ENCODE data around the gene PDIA5. TPM values are rescaled to one million over a fixed set of nuclear protein-coding genes. Genes with fewer than 3 reads are reported as not detected.

The PDIA5 gene
- total RNA-seq, 1 donor from 2014 or later = 33.6 TPM

GRCh38 chr3:123096126-123096525, 29.3 kb downstream of the PDIA5 start:
- intact Hi-C loops (cut with DNase I) = no loop called here
- H3K9me3 ChIP-seq = no peaks in the 10 kb centered on the region
- H3K4me1 ChIP-seq = peaks cover 31% of the 10 kb centered on the region
- H3K27ac ChIP-seq = peak overlapping the region; percentile 42
- DNase-seq (no peak), ATAC-seq (no peak)
- H3K27me3 ChIP-seq = no peaks in the 10 kb centered on the region
- TF ChIP-seq CTCF (IDR thresholded peaks at IDR 0.05) = no peak
- peaks cover 23% of the 10 kb centered on the region for H3K36me3 ChIP-seq
- H3K4me3 ChIP-seq = no peak overlapping the region

DNA sequence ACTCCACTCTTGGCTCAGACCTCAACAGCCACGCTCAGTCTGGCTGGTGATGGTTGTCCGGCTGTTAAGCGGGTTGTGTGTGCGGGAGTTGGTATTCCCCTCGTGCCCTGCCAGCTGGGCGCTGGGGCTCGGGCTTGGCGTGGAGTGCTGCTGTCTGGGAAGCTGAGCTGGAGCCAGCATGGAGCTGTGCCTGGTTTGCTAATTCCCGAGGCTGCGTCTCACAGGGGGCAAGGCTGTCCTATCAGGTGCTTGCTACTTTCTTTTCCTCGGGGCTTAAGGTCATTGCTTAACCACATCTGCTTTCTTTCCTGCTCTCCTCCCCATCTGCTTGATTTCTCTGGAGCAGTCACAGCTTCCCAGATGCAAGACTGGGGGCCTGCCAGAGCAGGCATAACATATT, 29.9 kb downstream of the PDIA5 start:
- TF ChIP-seq CTCF (IDR thresholded peaks at IDR 0.05) = no peak
- H3K4me1 ChIP-seq = peaks cover 31% of the 10 kb centered on the region
- peak overlapping the region; percentile 42 for H3K27ac ChIP-seq
- ATAC-seq = peak; percentile 41
- peaks cover 18% of the 10 kb centered on the region for H3K36me3 ChIP-seq
- H3K4me3 ChIP-seq = no peak overlapping the region
- no peaks in the 10 kb centered on the region for H3K9me3 ChIP-seq
- no peaks in the 10 kb centered on the region for H3K27me3 ChIP-seq
- no peak for DNase-seq
- intact Hi-C loops (cut with DNase I) = no loop called here

DNA sequence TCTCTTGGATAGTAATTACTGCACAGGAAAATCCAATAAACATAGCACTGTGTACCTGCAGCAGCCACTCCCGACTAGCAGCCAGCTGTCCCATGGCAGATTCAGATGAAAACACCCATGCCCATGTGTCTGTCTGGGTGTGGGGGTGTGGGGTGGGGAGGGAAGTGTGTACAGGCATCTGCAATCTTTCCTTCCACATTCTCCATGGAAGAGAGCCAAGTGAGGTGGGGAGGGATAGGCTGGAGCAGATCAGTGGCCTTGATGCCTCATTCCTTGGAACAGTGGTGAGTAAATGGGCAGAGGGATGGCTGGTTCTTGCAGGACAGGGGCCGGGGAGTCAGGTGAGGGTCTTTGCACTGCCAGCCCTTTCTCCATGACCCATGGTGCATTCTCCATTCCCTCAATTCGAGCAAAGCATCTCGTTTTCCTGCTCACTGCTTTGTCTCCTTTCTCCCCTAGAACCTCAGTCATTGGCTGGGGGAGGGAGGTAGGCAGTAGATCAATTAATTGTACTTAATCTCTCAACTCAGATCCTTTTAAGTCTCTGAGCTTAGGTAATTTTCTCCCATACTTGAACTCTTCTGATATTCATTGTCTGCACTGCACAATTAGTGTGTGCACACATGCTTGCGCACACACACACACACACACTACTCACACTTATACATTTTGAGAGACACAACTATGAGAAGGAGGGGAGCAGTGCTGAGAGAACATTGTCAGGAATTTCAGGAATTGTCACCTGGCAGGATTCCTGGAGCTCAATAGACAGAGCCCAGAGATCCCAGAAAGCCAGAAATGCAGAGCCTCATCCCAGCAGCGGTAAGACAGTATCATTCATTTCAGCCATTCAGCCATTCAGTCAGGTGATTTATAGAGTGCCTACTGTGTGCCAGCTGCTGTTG, 31.9 kb downstream of the PDIA5 start:
- Histone ChIP-seq H3K9me3 (no peaks in the 10 kb centered on the region), H3K36me3 (peaks cover 18% of the 10 kb centered on the region), H3K4me3 (no peak overlapping the region), H3K27me3 (no peaks in the 10 kb centered on the region), H3K27ac (no peak overlapping the region), H3K4me1 (peaks cover 31% of the 10 kb centered on the region)
- no peak for TF ChIP-seq CTCF (IDR thresholded peaks at IDR 0.05)
- ATAC-seq (peak; percentile 56), DNase-seq (no peak)
- intact Hi-C loops (cut with DNase I) = no loop called here

- H3K36me3 ChIP-seq = peaks cover 25% of the 10 kb centered on the region
- intact Hi-C loops (cut with DNase I) = no loop called here
These were observed 32.7 kb downstream of the PDIA5 start for GRCh38 chr3:123099331-123100192.

More at GRCh38 chr3:123099331-123100192, 32.7 kb downstream of the PDIA5 start:
- H3K4me3 ChIP-seq = no peak overlapping the region
- no peak overlapping the region for H3K27ac ChIP-seq
- ATAC-seq (peak; percentile 14), DNase-seq (no peak)
- no peaks in the 10 kb centered on the region for H3K27me3 ChIP-seq
- no peak for TF ChIP-seq CTCF (IDR thresholded peaks at IDR 0.05)
- H3K9me3 ChIP-seq = no peaks in the 10 kb centered on the region
- peaks cover 31% of the 10 kb centered on the region for H3K4me1 ChIP-seq

Data from upper lobe of right lung (tissue), 1 donor.